ENCODE measurements around the gene FAM81A.

The FAM81A gene

DNA sequence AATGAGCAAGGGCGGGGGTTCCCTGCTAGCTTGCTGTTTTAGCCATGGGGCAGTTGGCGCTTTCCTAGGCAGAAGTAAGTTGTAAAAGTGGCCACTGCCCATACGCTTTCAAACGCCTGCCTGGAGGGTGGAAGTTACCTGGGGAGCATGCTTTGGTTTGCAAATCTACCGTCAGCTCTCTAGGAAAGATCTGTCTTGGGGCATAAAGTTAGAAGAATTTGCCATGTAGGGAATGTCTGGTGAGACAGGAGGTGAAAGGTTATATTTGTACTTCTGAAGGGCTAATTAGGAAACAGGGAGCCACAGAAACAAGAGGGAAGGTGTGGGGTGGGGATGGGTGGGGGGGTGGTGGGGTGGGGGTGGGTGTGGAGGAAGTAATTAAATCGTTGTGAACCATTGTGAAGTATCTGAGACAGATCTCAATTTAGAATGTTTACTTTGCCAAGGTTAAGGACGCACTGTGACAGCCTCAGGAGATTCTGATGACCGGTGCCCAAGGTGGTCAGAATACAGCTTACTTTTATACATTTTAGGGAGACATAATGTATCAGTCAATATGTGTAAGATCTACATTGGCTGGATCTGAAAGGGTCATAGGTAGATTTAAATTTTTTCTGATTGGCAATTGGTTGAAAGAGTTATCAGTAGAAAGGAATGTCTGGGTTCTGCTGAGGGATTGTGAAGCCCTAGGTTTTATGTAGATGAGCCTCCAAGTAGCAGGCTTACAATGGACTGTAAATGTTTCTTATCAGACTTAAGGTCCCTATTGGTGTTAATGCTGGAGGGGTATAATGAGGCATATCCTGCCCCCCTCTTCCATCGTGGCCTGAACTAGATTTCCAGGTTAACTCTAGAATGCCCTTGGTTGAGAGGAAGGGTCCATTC lies 111.6 kb downstream of the FAM81A start:
- TF ChIP-seq POLR2AphosphoS5 (IDR thresholded peaks at IDR 0.05; ENCODE audit: low read depth) (no peak), GABPA (IDR thresholded peaks at IDR 0.05; ENCODE audit: low read depth) (no peak), SPI1 (IDR thresholded peaks at IDR 0.05; ENCODE audit: borderline replicate concordance, low read depth) (no peak)
- TF ChIP-seq, protein P1, sequence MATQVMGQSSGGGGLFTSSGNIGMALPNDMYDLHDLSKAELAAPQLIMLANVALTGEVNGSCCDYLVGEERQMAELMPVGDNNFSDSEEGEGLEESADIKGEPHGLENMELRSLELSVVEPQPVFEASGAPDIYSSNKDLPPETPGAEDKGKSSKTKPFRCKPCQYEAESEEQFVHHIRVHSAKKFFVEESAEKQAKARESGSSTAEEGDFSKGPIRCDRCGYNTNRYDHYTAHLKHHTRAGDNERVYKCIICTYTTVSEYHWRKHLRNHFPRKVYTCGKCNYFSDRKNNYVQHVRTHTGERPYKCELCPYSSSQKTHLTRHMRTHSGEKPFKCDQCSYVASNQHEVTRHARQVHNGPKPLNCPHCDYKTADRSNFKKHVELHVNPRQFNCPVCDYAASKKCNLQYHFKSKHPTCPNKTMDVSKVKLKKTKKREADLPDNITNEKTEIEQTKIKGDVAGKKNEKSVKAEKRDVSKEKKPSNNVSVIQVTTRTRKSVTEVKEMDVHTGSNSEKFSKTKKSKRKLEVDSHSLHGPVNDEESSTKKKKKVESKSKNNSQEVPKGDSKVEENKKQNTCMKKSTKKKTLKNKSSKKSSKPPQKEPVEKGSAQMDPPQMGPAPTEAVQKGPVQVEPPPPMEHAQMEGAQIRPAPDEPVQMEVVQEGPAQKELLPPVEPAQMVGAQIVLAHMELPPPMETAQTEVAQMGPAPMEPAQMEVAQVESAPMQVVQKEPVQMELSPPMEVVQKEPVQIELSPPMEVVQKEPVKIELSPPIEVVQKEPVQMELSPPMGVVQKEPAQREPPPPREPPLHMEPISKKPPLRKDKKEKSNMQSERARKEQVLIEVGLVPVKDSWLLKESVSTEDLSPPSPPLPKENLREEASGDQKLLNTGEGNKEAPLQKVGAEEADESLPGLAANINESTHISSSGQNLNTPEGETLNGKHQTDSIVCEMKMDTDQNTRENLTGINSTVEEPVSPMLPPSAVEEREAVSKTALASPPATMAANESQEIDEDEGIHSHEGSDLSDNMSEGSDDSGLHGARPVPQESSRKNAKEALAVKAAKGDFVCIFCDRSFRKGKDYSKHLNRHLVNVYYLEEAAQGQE (IDR thresholded peaks at IDR 0.05; ENCODE audit: insufficient replicate concordance, low read depth): no peak
- TF ChIP-seq, protein P2, sequence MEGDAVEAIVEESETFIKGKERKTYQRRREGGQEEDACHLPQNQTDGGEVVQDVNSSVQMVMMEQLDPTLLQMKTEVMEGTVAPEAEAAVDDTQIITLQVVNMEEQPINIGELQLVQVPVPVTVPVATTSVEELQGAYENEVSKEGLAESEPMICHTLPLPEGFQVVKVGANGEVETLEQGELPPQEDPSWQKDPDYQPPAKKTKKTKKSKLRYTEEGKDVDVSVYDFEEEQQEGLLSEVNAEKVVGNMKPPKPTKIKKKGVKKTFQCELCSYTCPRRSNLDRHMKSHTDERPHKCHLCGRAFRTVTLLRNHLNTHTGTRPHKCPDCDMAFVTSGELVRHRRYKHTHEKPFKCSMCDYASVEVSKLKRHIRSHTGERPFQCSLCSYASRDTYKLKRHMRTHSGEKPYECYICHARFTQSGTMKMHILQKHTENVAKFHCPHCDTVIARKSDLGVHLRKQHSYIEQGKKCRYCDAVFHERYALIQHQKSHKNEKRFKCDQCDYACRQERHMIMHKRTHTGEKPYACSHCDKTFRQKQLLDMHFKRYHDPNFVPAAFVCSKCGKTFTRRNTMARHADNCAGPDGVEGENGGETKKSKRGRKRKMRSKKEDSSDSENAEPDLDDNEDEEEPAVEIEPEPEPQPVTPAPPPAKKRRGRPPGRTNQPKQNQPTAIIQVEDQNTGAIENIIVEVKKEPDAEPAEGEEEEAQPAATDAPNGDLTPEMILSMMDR (IDR thresholded peaks at IDR 0.05; ENCODE audit: insufficient read depth, low read length): no peak
- Histone ChIP-seq H3K27ac (replicated peaks) (no peak overlapping the region), H3K27me3 (ENCODE audit: insufficient read depth, poor library complexity, severe bottlenecking) (no peaks in the 10 kb centered on the region), H3K4me3 (replicated peaks; ENCODE audit: insufficient read depth, low read length) (no peak overlapping the region)
- DNase-seq (ENCODE audit: low read depth in 1 of 2, low spot score in 1 of 2): no peak

DNA sequence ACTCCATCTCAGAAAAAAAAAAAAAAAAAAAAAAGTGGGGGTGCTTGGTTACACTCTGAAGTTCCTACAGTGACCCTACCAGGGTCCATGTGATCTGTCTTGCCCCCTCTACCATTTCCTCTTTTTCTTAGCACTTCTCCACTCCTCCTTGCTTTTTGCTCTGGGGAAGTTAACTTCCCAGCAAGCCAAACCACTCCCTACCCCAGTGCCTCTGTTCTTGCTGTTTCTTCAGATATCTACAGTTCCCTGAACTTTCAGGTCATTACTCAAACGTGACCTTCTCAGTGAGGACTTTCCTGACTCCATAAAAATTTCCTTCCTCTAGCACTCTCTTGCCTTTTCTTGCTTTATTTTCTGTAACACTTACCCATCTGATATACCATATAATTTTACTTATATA lies 112.5 kb downstream of the FAM81A start:
- TF ChIP-seq, protein P1 (IDR thresholded peaks at IDR 0.05; ENCODE audit: insufficient replicate concordance, low read depth): no peak
- no peak for TF ChIP-seq GABPA (IDR thresholded peaks at IDR 0.05; ENCODE audit: low read depth)
- TF ChIP-seq, protein P2 (IDR thresholded peaks at IDR 0.05; ENCODE audit: insufficient read depth, low read length): no peak
- peak; percentile 93 for TF ChIP-seq SPI1 (IDR thresholded peaks at IDR 0.05; ENCODE audit: borderline replicate concordance, low read depth)
- no peak for TF ChIP-seq POLR2AphosphoS5 (IDR thresholded peaks at IDR 0.05; ENCODE audit: low read depth)
- no peaks in the 10 kb centered on the region for H3K27me3 ChIP-seq (ENCODE audit: insufficient read depth, poor library complexity, severe bottlenecking)
- no peak overlapping the region for H3K4me3 ChIP-seq (replicated peaks; ENCODE audit: insufficient read depth, low read length)
- 0 out of 2 replicates have a peak overlapping the region, but pooled peaks have one; percentile 5 for H3K27ac ChIP-seq (replicated peaks)
- peak in 1 of 2 experiments; percentile 58 for DNase-seq (ENCODE audit: low read depth in 1 of 2, low spot score in 1 of 2)

DNA sequence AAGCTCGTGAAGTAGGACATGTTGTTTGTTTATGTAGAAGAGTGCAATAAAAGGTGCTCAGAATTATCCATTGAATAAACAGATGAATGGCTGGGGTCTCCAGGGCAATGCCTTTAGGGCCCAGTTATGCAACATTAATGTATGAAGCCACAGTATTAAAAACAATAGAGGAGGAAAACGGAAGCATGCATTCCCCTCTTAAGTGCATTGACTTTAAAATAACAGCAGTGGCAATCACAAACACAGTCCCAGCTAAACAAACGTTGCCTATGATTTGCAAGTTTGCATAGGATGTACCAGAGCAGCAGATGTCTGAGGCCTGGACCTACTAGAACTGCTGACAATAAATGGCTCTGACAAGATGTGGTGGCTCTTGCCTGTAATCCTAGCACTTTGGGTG lies 113.0 kb downstream of the FAM81A start:
- H3K27me3 ChIP-seq (ENCODE audit: insufficient read depth, poor library complexity, severe bottlenecking): no peaks in the 10 kb centered on the region
- no peak for TF ChIP-seq SPI1 (IDR thresholded peaks at IDR 0.05; ENCODE audit: borderline replicate concordance, low read depth)
- TF ChIP-seq, protein P1 (IDR thresholded peaks at IDR 0.05; ENCODE audit: insufficient replicate concordance, low read depth): no peak
- no peak for TF ChIP-seq GABPA (IDR thresholded peaks at IDR 0.05; ENCODE audit: low read depth)
- TF ChIP-seq, protein P2 (IDR thresholded peaks at IDR 0.05; ENCODE audit: insufficient read depth, low read length): no peak
- TF ChIP-seq POLR2AphosphoS5 (IDR thresholded peaks at IDR 0.05; ENCODE audit: low read depth): no peak
- H3K27ac ChIP-seq (replicated peaks): 0 out of 2 replicates have a peak overlapping the region, but pooled peaks have one; percentile 5
- no peak overlapping the region for H3K4me3 ChIP-seq (replicated peaks; ENCODE audit: insufficient read depth, low read length)
- no peak for DNase-seq (ENCODE audit: low read depth in 1 of 2, low spot score in 1 of 2)

All from HL-60 (cell line).